Stimulated activated CD8-positive, alpha-beta memory T cell treated with anti-CD3 and anti-CD28 coated beads, Interleukin-15, amount 100 ng/mL, for 1 hour (primary cell): Measurements from ENCODE around the gene ING4.

ENCODE experiments used
- DNase-seq: peaks from one replicate; pipeline ENCODE4 v3.0.0-alpha.2; 2020; ENCODE audit warnings: low read depth

Gene ING4

GRCh38 chr12:6635856-6636531, 26.9 kb downstream of the ING4 start, which contains the start of gene LPAR5:
LPAR5 (minus strand) TSS chr12:6635959; CDS start chr12:6621248, 14,711 bp downstream.
- no peak for DNase-seq

- DNase-seq, result no peak
These were observed 27.5 kb downstream of the ING4 start for GRCh38 chr12:6635375-6635855.

DNA sequence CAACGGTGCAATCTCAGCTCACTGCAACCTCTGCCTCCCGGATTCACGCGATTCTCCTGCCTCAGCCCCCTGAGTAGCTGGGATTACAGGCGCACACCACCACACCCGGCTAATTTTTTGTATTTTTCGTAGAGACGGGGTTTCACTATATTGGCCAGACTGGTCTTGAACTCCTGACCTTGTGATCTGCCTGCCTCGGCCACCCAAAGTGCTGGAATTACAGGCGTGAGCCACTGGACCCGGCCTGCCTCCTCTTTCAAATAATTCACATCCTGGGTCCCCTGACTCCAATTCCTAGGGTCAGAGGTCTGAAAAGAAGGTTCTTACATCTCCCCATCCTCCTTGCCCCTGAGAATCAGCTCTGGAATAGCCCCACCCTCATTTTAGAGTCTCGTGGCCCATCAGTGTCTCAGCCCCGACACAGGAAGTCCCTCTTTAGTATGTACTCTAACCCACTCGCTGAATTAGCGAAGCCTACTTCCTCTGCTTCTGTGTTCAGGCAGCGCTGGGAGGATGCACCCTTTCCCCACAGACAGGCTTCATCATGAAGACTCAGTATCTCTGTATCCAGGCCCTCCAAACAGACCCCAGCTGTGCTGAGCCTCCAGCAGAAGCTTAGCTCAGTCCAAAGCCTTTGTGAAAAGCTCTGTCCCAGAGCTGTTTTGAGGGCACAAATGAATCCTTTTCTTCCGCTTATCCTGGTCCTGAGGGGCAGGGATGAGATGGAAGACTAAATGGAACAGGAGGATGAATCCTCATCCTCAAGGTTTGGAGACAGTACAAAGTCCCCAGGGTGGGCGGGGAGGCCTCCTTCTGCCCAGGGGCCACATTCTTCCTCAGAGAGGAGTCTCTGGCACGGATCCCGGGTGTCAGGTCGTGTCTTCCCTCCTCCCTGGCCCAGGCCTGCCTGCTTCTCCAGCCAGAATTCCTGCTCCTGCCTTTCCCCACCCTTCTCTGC, 30.6 kb downstream of the ING4 start:
- no peak for DNase-seq

- no peak for DNase-seq
These were observed 31.4 kb downstream of the ING4 start for GRCh38 chr12:6631549-6631961.

DNA sequence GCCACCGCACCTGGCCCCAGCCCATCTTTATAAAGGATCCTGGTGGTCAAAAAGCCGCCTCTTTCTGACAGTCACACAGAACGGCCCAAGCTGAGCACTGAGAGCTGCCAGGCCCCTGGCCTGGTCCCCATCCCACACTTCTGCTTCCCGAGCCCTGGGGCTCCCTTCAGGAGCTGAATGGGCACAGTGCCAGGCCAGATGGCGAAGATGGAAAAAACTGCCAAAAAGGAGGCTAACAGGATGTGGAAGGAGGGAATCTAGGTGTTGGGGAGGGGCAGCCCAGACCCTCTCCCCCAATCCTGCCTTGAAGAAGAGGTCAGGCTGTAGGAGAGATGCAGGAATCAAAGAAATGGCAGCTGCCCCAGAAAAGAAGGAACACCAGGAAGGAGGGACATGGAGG, 32.2 kb downstream of the ING4 start:
- no peak for DNase-seq

DNA sequence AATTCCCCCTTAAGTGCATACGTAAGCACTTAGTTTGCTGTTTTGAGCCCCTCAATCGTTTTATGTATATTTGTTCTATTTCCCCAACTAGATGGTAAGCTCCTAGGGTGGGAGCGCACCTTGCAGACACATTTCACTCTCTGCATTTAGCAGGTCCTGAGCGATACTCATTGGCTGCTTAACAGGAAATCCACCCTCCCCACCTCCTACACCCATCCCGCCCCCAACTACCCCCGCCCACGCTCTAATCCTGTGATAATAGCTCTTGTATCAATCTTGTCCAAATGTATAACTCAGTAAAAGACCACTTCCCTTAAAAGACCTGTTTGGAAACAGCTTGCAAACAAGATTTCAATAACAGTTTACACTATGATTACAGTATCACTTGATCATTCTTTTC, 35.3 kb downstream of the ING4 start:
- DNase-seq, result no peak

- no peak for DNase-seq
These were observed 36.1 kb downstream of the ING4 start for GRCh38 chr12:6626654-6627283.

DNA sequence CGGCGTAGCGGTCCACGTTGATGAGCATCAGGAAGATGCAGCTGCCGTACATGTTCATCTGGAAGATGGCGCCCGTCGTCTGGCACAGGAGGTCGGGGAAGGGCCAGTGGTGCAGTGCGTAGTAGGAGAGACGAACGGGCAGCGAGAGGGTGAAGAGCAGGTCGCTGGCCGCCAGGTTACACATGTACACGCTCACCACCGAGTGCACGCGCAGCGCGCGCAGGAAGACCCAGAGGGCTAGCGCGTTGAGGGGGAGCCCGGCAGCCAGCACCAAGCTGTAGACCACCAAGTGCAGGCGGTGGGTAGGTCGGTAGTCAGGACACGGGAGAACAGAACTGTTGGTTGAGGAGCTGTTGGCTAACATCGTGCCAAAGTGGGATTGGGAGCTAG, 42.0 kb downstream of the ING4 start:
- no peak for DNase-seq

DNA sequence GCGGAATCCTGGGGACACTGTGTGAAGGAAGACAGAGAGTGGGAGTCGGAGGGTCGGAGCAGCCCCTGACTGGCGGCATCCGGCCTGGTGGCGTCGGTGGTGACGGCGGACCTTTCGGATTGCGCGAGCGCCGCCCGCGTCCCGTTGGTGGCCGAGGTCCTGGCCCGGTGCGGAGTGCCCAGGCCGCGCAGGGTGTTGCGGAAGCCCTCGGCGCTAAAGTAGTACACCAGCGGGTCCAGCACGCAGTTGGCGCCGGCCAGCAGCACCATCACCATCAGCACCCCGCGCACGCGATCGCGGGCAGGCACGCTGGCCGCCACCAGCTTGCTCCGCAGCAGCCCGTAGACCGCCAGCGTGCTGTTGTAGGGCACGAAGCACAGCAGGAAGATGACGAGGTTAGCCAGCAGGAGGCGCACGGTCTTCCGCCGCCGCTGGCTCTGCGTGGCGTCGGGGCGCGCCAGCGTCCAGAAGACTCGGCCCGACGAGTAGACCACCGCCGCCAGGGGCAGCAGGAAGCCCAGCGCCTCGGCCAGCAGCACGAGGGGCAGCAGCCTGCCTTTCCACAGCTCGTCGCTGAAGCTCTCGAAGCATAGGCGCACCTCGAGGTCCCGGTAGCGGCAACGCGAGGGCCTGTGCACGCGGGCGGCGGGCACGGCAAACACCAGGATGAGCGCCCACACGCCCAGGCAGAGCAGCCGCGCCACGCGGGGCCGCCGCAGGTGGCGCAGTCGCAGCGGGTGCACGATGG, 42.6 kb downstream of the ING4 start:
- DNase-seq, result no peak

DNA sequence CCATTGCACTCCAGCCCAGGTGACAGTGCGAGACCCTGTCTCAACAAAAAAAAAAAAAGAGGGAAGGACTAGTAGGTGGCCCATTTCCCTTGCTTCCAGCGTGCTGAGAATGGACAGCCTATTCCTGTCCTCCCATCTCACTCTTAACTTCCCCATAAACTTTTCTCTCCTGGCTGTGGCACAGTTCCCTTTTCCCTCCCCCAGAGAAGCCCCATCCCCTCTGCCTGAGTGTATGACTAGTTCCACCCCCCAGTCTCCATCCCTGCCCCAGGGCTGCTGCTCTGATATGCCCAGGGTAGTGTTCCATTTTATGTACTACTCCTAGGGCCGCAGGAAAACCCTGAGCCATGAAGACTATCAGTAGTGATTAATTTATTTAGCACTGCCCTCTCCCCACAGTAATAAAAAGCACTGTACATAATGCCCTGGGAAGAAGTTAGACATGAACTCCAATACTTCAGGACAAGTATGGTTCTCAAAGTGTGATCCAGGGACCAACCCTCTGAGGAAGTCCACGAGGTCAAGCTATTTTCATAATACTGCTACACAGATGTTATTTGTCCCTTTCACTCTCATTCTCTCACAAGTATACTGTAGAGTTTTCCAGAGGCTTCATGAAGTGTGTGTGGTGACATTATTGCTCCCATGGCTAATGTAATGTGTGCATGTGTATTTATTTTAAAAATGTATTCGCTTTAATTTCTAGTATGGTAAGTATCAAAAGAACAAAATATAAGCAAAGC, 44.3 kb downstream of the ING4 start:
- no peak for DNase-seq

- DNase-seq, result no peak
These were observed 47.1 kb downstream of the ING4 start for GRCh38 chr12:6615802-6616201.

GRCh38 chr12:6614513-6615172, 48.3 kb downstream of the ING4 start:
- no peak for DNase-seq

GRCh38 chr12:6613776-6614512, 49.0 kb downstream of the ING4 start:
- no peak for DNase-seq

GRCh38 chr12:6613015-6613775, 49.7 kb downstream of the ING4 start:
- no peak for DNase-seq

- DNase-seq, result no peak
These were observed 50.3 kb downstream of the ING4 start for GRCh38 chr12:6612652-6613014.

DNA sequence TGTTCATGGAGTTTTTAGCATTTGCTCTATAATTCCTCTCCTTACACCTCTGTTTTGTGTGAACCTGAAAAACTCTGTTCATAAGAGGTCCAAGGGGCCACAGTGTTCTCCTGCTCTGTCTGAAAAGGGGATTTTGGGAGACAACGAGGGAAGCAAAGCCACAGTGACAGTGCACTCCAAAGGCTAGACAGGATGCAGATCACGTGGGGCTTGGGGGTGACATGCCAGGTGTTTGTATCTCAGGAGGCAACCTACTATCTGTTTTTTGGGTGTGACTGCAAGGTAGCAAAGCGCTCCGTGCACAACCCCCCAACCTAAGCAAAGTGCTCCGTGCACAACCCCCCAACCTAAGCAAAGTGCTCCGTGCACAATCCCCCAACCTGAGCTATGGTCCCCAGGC, 50.7 kb downstream of the ING4 start:
- no peak for DNase-seq

GRCh38 chr12:6608592-6609281, 54.2 kb downstream of the ING4 start:
- no peak for DNase-seq

DNA sequence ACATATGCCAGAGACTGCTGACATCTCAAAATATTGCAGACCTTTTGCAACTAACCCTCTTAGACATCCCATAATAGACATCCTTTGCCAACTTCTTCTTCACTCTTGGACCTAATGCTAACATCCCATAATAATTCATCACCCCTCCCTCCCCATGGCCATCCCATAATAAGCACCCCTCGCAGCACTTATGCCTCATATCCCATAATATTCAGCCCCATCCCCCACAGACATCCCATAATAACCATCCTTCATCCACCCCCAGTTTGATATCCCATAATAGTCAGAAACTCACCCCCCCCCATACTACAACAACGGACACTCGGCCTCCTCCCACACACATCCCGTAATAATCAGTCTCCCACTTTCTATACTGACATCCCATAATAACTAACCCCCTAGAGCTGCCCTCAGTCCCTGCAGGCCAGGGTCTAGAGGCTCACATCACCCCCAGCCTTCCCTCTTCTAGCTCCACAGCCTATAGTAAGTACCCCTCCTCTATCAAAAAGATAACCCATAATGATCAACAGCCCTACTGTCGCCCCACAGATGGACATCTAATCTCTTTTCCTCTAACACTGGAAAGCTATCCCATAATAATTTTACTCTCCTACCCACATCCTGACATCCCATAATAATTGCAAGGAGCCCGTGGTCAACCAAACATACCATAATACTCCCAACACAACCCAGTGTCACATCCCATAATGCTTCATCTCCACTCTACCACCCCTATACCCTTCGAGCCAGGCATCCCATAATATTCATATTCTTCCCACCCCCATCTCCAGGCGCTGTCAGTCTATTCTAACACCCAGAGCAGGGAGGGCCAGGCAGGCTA, 54.9 kb downstream of the ING4 start:
- no peak for DNase-seq
